Muscle of arm (tissue), 12 donors: ENCODE measurements around the gene MYO9B. TPM values are rescaled to one million over a fixed set of nuclear protein-coding genes. Genes with fewer than 3 reads are reported as not detected.
"Not testable (repeated sequence)": the region's sequence is repeated elsewhere in the genome, so short reads cannot be mapped to it uniquely, and the experiment has no call there.

Experiments used
- DNase-seq: peaks from one replicate; pipeline ENCODE4 v3.0.0-alpha.2; 2013
- polyA plus RNA-seq, 12 donors: library from polyadenylated mRNA; unstranded; fragments of 120-200 nt; gene quantifications; one replicate each; pipeline ENCODE4 v1.2.1, GENCODE V29; 2013; ENCODE audit not compliant: insufficient read length in 12 of 12

MYO9B gene
- polyA plus RNA-seq, 12 donors = 22.7 to 73.4 (median 32.1) TPM; not detected in 1

GRCh38 chr19:17144771-17145170 lies 69.2 kb downstream of the MYO9B start:
- not testable (repeated sequence) for DNase-seq

GRCh38 chr19:17145546-17146497 lies 70.2 kb downstream of the MYO9B start:
- no peak for DNase-seq

GRCh38 chr19:17148130-17148529 lies 72.6 kb downstream of the MYO9B start:
- DNase-seq = no peak

GRCh38 chr19:17149393-17150135 lies 74.0 kb downstream of the MYO9B start:
- no peak for DNase-seq

- no peak for DNase-seq
Observed at GRCh38 chr19:17153996-17154395, 78.4 kb downstream of the MYO9B start.

- DNase-seq = no peak
Observed at GRCh38 chr19:17155251-17155650, 79.7 kb downstream of the MYO9B start.

GRCh38 chr19:17156296-17156946 lies 80.8 kb downstream of the MYO9B start:
- no peak for DNase-seq

- no peak for DNase-seq
Observed at GRCh38 chr19:17156947-17157302, 81.3 kb downstream of the MYO9B start.

GRCh38 chr19:17158584-17158983 lies 83.0 kb downstream of the MYO9B start:
- no peak for DNase-seq

- no peak for DNase-seq
Observed at GRCh38 chr19:17159466-17160393, 84.2 kb downstream of the MYO9B start.

- DNase-seq = no peak
Observed at GRCh38 chr19:17160908-17161307, 85.3 kb downstream of the MYO9B start.

GRCh38 chr19:17162131-17162530 lies 86.6 kb downstream of the MYO9B start:
- not testable (repeated sequence) for DNase-seq

GRCh38 chr19:17162580-17162979 lies 87.0 kb downstream of the MYO9B start:
- no peak for DNase-seq

GRCh38 chr19:17163652-17164051 lies 88.1 kb downstream of the MYO9B start:
- no peak for DNase-seq

GRCh38 chr19:17164639-17165038 lies 89.1 kb downstream of the MYO9B start:
- DNase-seq = no peak

- no peak for DNase-seq
Observed at GRCh38 chr19:17165715-17166114, 90.1 kb downstream of the MYO9B start.

- DNase-seq = no peak
Observed at GRCh38 chr19:17170538-17171297, 95.1 kb downstream of the MYO9B start.

GRCh38 chr19:17171874-17172273 lies 96.3 kb downstream of the MYO9B start:
- DNase-seq = no peak

- DNase-seq = no peak
Observed at GRCh38 chr19:17172624-17173345, 97.2 kb downstream of the MYO9B start.

GRCh38 chr19:17178291-17178690 lies 102.7 kb downstream of the MYO9B start:
- DNase-seq = no peak
